Measurements from ENCODE around the gene CGNL1.

CGNL1 gene

GRCh38 chr15:57403017-57403416 is 26.7 kb downstream of the CGNL1 start:
- no peak overlapping the region for H3K4me3 ChIP-seq (ENCODE audit: low read length)

DNA sequence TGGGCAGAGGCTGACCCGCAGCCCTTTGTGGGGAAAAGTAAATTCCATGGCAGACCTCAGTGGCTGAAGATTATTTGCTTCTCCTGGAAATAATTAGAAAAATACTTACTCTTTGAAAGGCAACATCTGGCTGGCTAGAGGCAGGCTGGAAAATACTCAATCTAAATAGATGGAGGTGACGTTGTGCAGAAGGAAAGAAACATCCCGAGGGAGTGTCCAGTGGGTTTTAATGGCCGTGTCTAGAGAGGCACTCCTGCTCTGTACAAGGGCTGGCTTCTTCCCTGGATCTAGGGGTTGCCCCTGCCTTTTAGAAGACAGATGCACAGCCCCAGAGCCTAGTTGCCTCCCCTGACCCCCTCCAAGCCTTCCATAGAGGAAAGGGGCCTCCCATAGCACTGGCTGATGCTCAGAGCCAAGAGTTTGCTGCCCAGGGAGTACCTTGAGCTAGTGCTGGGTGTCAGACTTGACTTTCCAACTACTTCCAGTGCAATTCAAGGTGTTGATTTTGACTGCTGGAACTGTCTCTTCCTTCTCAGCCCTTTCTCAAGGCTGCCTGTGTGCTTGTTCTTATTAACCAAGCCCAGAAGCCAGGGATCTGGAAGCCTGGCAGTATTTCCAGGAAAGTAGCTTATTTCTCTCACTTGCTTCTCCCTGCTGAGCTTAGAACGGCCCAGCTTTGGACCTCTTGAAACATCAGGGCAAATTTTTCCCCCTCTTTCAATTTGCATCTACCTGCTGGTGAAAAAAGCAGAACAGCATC is 27.4 kb downstream of the CGNL1 start:
- no peak overlapping the region for H3K4me3 ChIP-seq (ENCODE audit: low read length)
- TF ChIP-seq CTCF (IDR thresholded peaks at IDR 0.05; ENCODE audit: insufficient read depth, low read depth, low read length, missing control alignments), result no peak

More at GRCh38 chr15:57403017-57403416, 26.7 kb downstream of the CGNL1 start:
- no peak for DNase-seq (ENCODE audit: low read depth)
- no peak for TF ChIP-seq CTCF (IDR thresholded peaks at IDR 0.05; ENCODE audit: insufficient read depth, low read depth, low read length, missing control alignments)

DNA sequence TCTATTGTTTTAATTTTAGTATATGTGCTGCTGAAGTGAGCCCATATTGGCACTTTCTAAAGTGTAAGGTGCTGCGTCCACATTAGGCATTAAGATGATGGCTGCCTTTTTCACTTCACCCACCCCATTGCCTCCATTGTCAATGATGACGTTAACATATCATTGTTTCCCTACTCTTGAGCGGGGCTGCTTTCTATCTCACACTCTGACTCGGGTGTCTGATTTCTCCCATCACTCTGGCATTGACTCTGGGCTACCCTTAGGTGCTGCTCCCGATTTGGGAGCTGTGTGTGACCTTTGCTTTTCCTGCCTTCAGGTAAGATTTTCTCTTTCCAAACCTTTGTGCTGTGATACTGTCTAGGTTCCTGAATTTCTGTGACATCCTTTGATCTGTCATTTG is 28.8 kb downstream of the CGNL1 start:
- TF ChIP-seq CTCF (IDR thresholded peaks at IDR 0.05; ENCODE audit: insufficient read depth, low read depth, low read length, missing control alignments), result no peak

More for the DNA sequence above, 27.4 kb downstream of the CGNL1 start:
- DNase-seq (ENCODE audit: low read depth), result no peak

DNA sequence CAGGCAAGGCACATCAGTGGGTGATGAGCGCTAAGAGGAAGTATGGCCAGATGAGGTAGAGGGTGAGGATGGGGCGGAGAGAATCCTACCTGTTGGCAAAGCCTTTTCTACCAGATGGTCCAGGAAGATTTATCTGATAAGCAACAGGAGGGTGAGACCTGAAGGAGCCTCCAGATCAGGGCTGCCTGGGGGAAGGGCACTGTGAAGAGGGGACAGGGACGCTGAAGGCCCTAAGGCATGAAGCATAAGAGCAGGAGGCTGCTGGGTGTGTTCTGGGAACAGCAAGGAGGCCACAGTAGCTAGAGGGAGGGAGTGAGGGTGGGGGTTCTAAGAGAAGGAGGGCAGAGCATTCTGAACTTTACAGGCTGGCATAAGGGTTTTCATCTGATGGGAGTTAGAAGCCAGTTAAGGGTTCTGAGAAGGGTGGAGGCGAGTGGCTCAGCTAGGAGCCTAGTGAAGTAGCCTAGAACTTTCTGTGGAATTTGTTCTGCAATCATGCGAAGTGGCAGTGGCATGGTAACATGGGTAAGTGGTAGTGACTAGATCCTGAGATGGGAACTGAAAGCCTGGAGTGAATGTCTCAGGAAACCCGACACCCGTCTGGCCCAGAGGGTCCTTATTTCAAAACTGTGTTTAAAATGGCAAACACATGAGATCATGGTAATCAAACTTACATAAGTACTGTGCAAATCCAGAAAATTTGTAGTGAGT is 29.9 kb downstream of the CGNL1 start:
- no peak for DNase-seq (ENCODE audit: low read depth)
- H3K4me3 ChIP-seq (ENCODE audit: low read length), result no peak overlapping the region
- no peak for TF ChIP-seq CTCF (IDR thresholded peaks at IDR 0.05; ENCODE audit: insufficient read depth, low read depth, low read length, missing control alignments)

More for the DNA sequence above, 28.8 kb downstream of the CGNL1 start:
- DNase-seq (ENCODE audit: low read depth), result no peak
- no peak overlapping the region for H3K4me3 ChIP-seq (ENCODE audit: low read length)

- no peak overlapping the region for H3K4me3 ChIP-seq (ENCODE audit: low read length)
- no peak for DNase-seq (ENCODE audit: low read depth)
- TF ChIP-seq CTCF (IDR thresholded peaks at IDR 0.05; ENCODE audit: insufficient read depth, low read depth, low read length, missing control alignments), result no peak
These were observed 34.1 kb downstream of the CGNL1 start for GRCh38 chr15:57410373-57410772.

DNA sequence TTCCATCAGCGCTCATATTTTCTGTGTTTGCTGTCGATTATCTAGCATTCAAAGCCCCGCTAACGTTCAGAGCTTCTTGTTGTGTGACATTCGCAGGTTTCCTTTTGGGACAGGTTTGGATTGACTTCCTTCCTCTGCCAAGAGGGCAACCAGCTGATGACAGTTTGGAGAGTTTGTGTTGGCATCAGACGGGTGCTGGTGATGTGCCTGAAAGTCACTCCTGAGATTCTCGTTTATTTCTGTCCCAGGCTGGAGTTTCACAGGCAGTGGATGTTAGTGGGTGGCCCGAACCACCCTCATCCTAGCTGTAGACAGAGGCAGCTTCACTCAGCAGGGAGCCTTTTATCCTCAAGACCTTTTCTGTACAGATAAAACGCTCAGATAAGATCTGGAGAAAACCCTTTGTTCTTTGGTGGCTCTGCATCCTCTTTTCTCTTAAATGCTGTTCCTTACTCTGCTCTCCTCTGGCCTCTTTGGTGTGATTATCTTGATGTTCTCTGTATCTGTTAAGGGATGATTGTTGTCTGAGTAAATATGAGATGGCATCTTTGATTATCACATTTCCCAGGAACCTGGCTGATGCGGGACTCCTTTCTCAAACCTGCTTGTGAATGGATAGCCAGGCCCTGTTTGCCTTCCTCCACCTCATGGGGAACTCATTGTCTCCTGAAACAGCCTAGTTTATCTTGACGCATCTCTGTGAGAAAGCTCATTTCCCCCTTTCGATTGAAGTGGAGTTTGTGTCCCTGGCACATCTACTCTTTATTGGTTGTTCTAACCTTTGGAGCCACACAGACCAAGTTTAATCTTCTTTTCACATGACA is 35.9 kb downstream of the CGNL1 start:
- TF ChIP-seq CTCF (IDR thresholded peaks at IDR 0.05; ENCODE audit: insufficient read depth, low read depth, low read length, missing control alignments), result no peak
- no peak for DNase-seq (ENCODE audit: low read depth)
- H3K4me3 ChIP-seq (ENCODE audit: low read length), result no peak overlapping the region
